GM18867 (cell line): ENCODE measurements around the gene ATE1.
A peak's percentile ranks its signal among the peaks of the same experiment; 100 is the strongest.
"Not testable (repeated sequence)": the region's sequence is repeated elsewhere in the genome, so short reads cannot be mapped to it uniquely, and the experiment has no call there.

Experiments used
- ATAC-seq: cut with Tn5 transposase; IDR thresholded peaks from one replicate; pipeline ENCODE4 v1.9.1; 2021; ENCODE audit warnings: mild to moderate bottlenecking, moderate library complexity; ENCODE audit not compliant: unreplicated experiment

The ATE1 gene

GRCh38 chr10:121927841-121928527 is at the start of gene ATE1:
TSS of gene ATE1 (minus strand) at chr10:121928031. CDS start at chr10:121927949, 82 bp downstream.
- ATAC-seq, result peak; percentile 89

- no peak for ATAC-seq
These were observed 48.8 kb upstream of the ATE1 start for GRCh38 chr10:121976607-121977006.

GRCh38 chr10:121975295-121976086 is 47.7 kb upstream of the ATE1 start:
- no peak for ATAC-seq

- ATAC-seq, result peak; percentile 87
These were observed 46.9 kb upstream of the ATE1 start, which contains the start of gene NSMCE4A for GRCh38 chr10:121974535-121975294. TSS of gene NSMCE4A (minus strand) at chr10:121975217. CDS start at chr10:121975165, 52 bp downstream.

GRCh38 chr10:121974019-121974534 is 46.2 kb upstream of the ATE1 start:
- no peak for ATAC-seq

- ATAC-seq, result not testable (repeated sequence)
These were observed 41.3 kb upstream of the ATE1 start for GRCh38 chr10:121969086-121969485.

GRCh38 chr10:121965996-121966395 is 38.2 kb upstream of the ATE1 start:
- ATAC-seq, result no peak

- ATAC-seq, result no peak
These were observed 33.6 kb upstream of the ATE1 start for GRCh38 chr10:121961456-121961855.

- ATAC-seq, result no peak
These were observed 31.8 kb upstream of the ATE1 start for GRCh38 chr10:121959671-121960070.

- no peak for ATAC-seq
These were observed 28.6 kb upstream of the ATE1 start for GRCh38 chr10:121956111-121957061.

- ATAC-seq, result no peak
These were observed 24.4 kb upstream of the ATE1 start for GRCh38 chr10:121952226-121952625.

- ATAC-seq, result no peak
These were observed 21.6 kb upstream of the ATE1 start for GRCh38 chr10:121949451-121949850.

- ATAC-seq, result no peak
These were observed 21.2 kb upstream of the ATE1 start for GRCh38 chr10:121949049-121949448.

GRCh38 chr10:121947343-121948330 is 19.8 kb upstream of the ATE1 start:
- ATAC-seq, result no peak

- no peak for ATAC-seq
These were observed 15.1 kb upstream of the ATE1 start for GRCh38 chr10:121942749-121943416.

- no peak for ATAC-seq
These were observed 13.7 kb upstream of the ATE1 start for GRCh38 chr10:121941532-121941931.

GRCh38 chr10:121936295-121936694 is 8.5 kb upstream of the ATE1 start:
- ATAC-seq, result no peak

GRCh38 chr10:121935702-121936101 is 7.9 kb upstream of the ATE1 start:
- ATAC-seq, result no peak
